ENCODE results near the gene TRIM22.

TRIM22 gene

GRCh38 chr11:5698281-5698680 is 8.7 kb downstream of the TRIM22 start:
- Histone ChIP-seq H3K36me3 (replicated peaks; ENCODE audit: insufficient read depth, low read length) (no peaks in the 10 kb centered on the region), H4K20me1 (ENCODE audit: insufficient read depth, low read length) (no peaks in the 10 kb centered on the region), H2AFZ (ENCODE audit: low read length) (no peak overlapping the region), H3K9ac (ENCODE audit: low read length) (no peak overlapping the region), H3K27ac (ENCODE audit: low read length) (no peak overlapping the region), H3K4me2 (ENCODE audit: low read depth, low read length) (no peak overlapping the region), H3F3A (ENCODE audit: insufficient read depth, low read length) (no peaks in the 10 kb centered on the region), H3K4me1 (ENCODE audit: low read length) (no peaks in the 10 kb centered on the region), H3K9me2 (replicated peaks; ENCODE audit: insufficient read depth, low read length) (no peaks in the 10 kb centered on the region), H3K4me3 (ENCODE audit: low read length) (no peak overlapping the region), H3K79me2 (ENCODE audit: low read length) (no peaks in the 10 kb centered on the region), H3K27me3 (replicated peaks; ENCODE audit: insufficient read depth, low read length) (0 out of 2 replicates have a peak, but pooled peaks cover 4% of the 10 kb centered on the region), H3K9me3 (replicated peaks; ENCODE audit: insufficient read depth, low read length) (no peaks in the 10 kb centered on the region)
- TF ChIP-seq CTCF (IDR thresholded peaks at IDR 0.05; ENCODE audit: low read length) (no peak), EZH2 (optimal IDR thresholded peaks at IDR 0.05; ENCODE audit: low read depth, low read length) (no peak), EZH2phosphoT487 (IDR thresholded peaks at IDR 0.05; ENCODE audit: low read length) (no peak)
- no peak for DNase-seq

- H3K4me2 ChIP-seq (ENCODE audit: low read depth, low read length) = no peak overlapping the region
- no peaks in the 10 kb centered on the region for H3K27me3 ChIP-seq (replicated peaks; ENCODE audit: insufficient read depth, low read length)
- H3K9me3 ChIP-seq (replicated peaks; ENCODE audit: insufficient read depth, low read length) = no peaks in the 10 kb centered on the region
- no peak for DNase-seq
- no peak for TF ChIP-seq EZH2phosphoT487 (IDR thresholded peaks at IDR 0.05; ENCODE audit: low read length)
- no peak for TF ChIP-seq CTCF (IDR thresholded peaks at IDR 0.05; ENCODE audit: low read length)
- no peak for TF ChIP-seq EZH2 (optimal IDR thresholded peaks at IDR 0.05; ENCODE audit: low read depth, low read length)
- no peaks in the 10 kb centered on the region for H3K4me1 ChIP-seq (ENCODE audit: low read length)
- no peak overlapping the region for H3K9ac ChIP-seq (ENCODE audit: low read length)
- H3K9me2 ChIP-seq (replicated peaks; ENCODE audit: insufficient read depth, low read length) = no peaks in the 10 kb centered on the region
- H3K4me3 ChIP-seq (ENCODE audit: low read length) = no peak overlapping the region
- no peak overlapping the region for H2AFZ ChIP-seq (ENCODE audit: low read length)
- H3K27ac ChIP-seq (ENCODE audit: low read length) = no peak overlapping the region
- no peaks in the 10 kb centered on the region for H3K36me3 ChIP-seq (replicated peaks; ENCODE audit: insufficient read depth, low read length)
- H3F3A ChIP-seq (ENCODE audit: insufficient read depth, low read length) = no peaks in the 10 kb centered on the region
- no peaks in the 10 kb centered on the region for H3K79me2 ChIP-seq (ENCODE audit: low read length)
- no peaks in the 10 kb centered on the region for H4K20me1 ChIP-seq (ENCODE audit: insufficient read depth, low read length)
Measured at GRCh38 chr11:5700421-5701054, 10.9 kb downstream of the TRIM22 start.

GRCh38 chr11:5701055-5701577 is 11.5 kb downstream of the TRIM22 start:
- Histone ChIP-seq H3K9me2 (replicated peaks; ENCODE audit: insufficient read depth, low read length) (no peaks in the 10 kb centered on the region), H3K36me3 (replicated peaks; ENCODE audit: insufficient read depth, low read length) (no peaks in the 10 kb centered on the region), H3K4me2 (ENCODE audit: low read depth, low read length) (no peak overlapping the region), H3K9me3 (replicated peaks; ENCODE audit: insufficient read depth, low read length) (no peaks in the 10 kb centered on the region), H3K4me1 (ENCODE audit: low read length) (no peaks in the 10 kb centered on the region), H3F3A (ENCODE audit: insufficient read depth, low read length) (no peaks in the 10 kb centered on the region), H3K27me3 (replicated peaks; ENCODE audit: insufficient read depth, low read length) (no peaks in the 10 kb centered on the region), H3K4me3 (ENCODE audit: low read length) (no peak overlapping the region), H3K27ac (ENCODE audit: low read length) (no peak overlapping the region), H3K9ac (ENCODE audit: low read length) (no peak overlapping the region), H4K20me1 (ENCODE audit: insufficient read depth, low read length) (no peaks in the 10 kb centered on the region), H2AFZ (ENCODE audit: low read length) (no peak overlapping the region), H3K79me2 (ENCODE audit: low read length) (no peaks in the 10 kb centered on the region)
- DNase-seq = no peak
- TF ChIP-seq CTCF (IDR thresholded peaks at IDR 0.05; ENCODE audit: low read length) = no peak
- no peak for TF ChIP-seq EZH2 (optimal IDR thresholded peaks at IDR 0.05; ENCODE audit: low read depth, low read length)
- TF ChIP-seq EZH2phosphoT487 (IDR thresholded peaks at IDR 0.05; ENCODE audit: low read length) = no peak
